ENCODE results near the gene DGKD.
A peak's percentile ranks its signal among the peaks of the same experiment; 100 is the strongest.

The DGKD gene

DNA sequence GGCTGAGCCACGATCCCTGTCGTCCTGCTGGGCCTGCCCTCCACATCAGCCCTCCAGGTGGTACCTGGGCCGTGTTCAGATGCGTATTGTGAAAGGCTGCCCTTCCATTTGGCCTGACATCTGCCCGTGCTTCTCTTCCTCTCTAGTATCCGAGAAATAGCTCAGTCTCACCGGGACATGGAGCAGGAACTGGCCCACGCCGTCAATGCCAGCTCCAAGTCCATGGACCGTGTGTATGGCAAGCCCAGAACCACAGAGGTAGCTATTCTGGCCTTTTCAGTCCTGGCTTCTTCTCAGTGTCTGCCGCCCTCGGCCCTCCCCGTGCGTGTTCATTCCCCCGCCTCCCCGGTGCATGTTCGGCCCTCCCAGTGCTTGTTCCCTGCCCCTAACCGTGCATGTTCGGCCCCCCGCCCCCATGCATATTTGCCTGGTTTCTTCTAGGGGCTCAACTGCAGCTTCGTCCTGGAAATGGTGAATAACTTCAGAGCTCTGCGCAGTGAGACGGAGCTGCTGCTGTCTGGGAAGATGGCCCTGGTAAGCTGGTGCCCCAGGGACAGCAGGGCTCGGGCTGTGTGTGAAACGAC is 108.0 kb downstream of the DGKD start:
- H3K36me3 ChIP-seq (ENCODE audit: control insufficient read depth in 2 of 2, insufficient read depth in 2 of 2, low read length in 2 of 2), result peaks cover 65 to 66% of the 10 kb centered on the region in 2 donors

GRCh38 chr2:233462826-233463470 is 108.7 kb downstream of the DGKD start:
- Histone ChIP-seq H3K27me3 (ENCODE audit: control insufficient read depth in 1 of 2, insufficient read depth in 2 of 2, low read length in 2 of 2) (no peaks in the 10 kb centered on the region), H3K4me1 (ENCODE audit: control insufficient read depth, insufficient read depth, low read length) (no peaks in the 10 kb centered on the region), H3K27ac (ENCODE audit: low read length) (no peak overlapping the region), H3K36me3 (ENCODE audit: control insufficient read depth in 2 of 2, insufficient read depth in 2 of 2, low read length in 2 of 2) (peaks cover 61 to 65% of the 10 kb centered on the region in 2 donors), H3K9ac (ENCODE audit: low read length in 2 of 2) (no peak overlapping the region), H3K9me3 (ENCODE audit: control insufficient read depth in 2 of 2, low read length in 2 of 2) (no peaks in the 10 kb centered on the region), H3K4me3 (ENCODE audit: low read length in 2 of 2) (no peak overlapping the region)

More for the DNA sequence above, 108.0 kb downstream of the DGKD start:
- H3K27me3 ChIP-seq (ENCODE audit: control insufficient read depth in 1 of 2, insufficient read depth in 2 of 2, low read length in 2 of 2), result no peaks in the 10 kb centered on the region
- no peaks in the 10 kb centered on the region for H3K4me1 ChIP-seq (ENCODE audit: control insufficient read depth, insufficient read depth, low read length)
- H3K4me3 ChIP-seq (ENCODE audit: low read length in 2 of 2), result no peak overlapping the region
- H3K27ac ChIP-seq (ENCODE audit: low read length), result no peak overlapping the region
- no peak overlapping the region for H3K9ac ChIP-seq (ENCODE audit: low read length in 2 of 2)
- no peaks in the 10 kb centered on the region for H3K9me3 ChIP-seq (ENCODE audit: control insufficient read depth in 2 of 2, low read length in 2 of 2)

GRCh38 chr2:233463586-233463985 is 109.3 kb downstream of the DGKD start:
- Histone ChIP-seq H3K27ac (ENCODE audit: low read length) (no peak overlapping the region), H3K4me3 (ENCODE audit: low read length in 2 of 2) (no peak overlapping the region), H3K9me3 (ENCODE audit: control insufficient read depth in 2 of 2, low read length in 2 of 2) (no peaks in the 10 kb centered on the region), H3K9ac (ENCODE audit: low read length in 2 of 2) (no peak overlapping the region), H3K4me1 (ENCODE audit: control insufficient read depth, insufficient read depth, low read length) (no peaks in the 10 kb centered on the region), H3K27me3 (ENCODE audit: control insufficient read depth in 1 of 2, insufficient read depth in 2 of 2, low read length in 2 of 2) (no peaks in the 10 kb centered on the region), H3K36me3 (ENCODE audit: control insufficient read depth in 2 of 2, insufficient read depth in 2 of 2, low read length in 2 of 2) (peaks cover 60 to 65% of the 10 kb centered on the region in 2 donors)

GRCh38 chr2:233464056-233464455 is 109.8 kb downstream of the DGKD start:
- no peak overlapping the region for H3K9ac ChIP-seq (ENCODE audit: low read length in 2 of 2)
- no peaks in the 10 kb centered on the region for H3K9me3 ChIP-seq (ENCODE audit: control insufficient read depth in 2 of 2, low read length in 2 of 2)
- no peaks in the 10 kb centered on the region for H3K4me1 ChIP-seq (ENCODE audit: control insufficient read depth, insufficient read depth, low read length)
- H3K36me3 ChIP-seq (ENCODE audit: control insufficient read depth in 2 of 2, insufficient read depth in 2 of 2, low read length in 2 of 2), result peaks cover 55 to 64% of the 10 kb centered on the region in 2 donors
- peak overlapping the region in 1 of 2 donors; percentile 35 for H3K4me3 ChIP-seq (ENCODE audit: low read length in 2 of 2)
- no peaks in the 10 kb centered on the region for H3K27me3 ChIP-seq (ENCODE audit: control insufficient read depth in 1 of 2, insufficient read depth in 2 of 2, low read length in 2 of 2)
- H3K27ac ChIP-seq (ENCODE audit: low read length), result no peak overlapping the region

GRCh38 chr2:233464531-233465240 is 110.4 kb downstream of the DGKD start:
- Histone ChIP-seq H3K36me3 (ENCODE audit: control insufficient read depth in 2 of 2, insufficient read depth in 2 of 2, low read length in 2 of 2) (peaks cover 49 to 60% of the 10 kb centered on the region in 2 donors), H3K9me3 (ENCODE audit: control insufficient read depth in 2 of 2, low read length in 2 of 2) (no peaks in the 10 kb centered on the region), H3K27me3 (ENCODE audit: control insufficient read depth in 1 of 2, insufficient read depth in 2 of 2, low read length in 2 of 2) (no peaks in the 10 kb centered on the region), H3K27ac (ENCODE audit: low read length) (no peak overlapping the region), H3K9ac (ENCODE audit: low read length in 2 of 2) (no peak overlapping the region), H3K4me1 (ENCODE audit: control insufficient read depth, insufficient read depth, low read length) (peaks cover 6% of the 10 kb centered on the region), H3K4me3 (ENCODE audit: low read length in 2 of 2) (peak overlapping the region in 1 of 2 donors; percentile 35)

- no peaks in the 10 kb centered on the region for H3K27me3 ChIP-seq (ENCODE audit: control insufficient read depth in 1 of 2, insufficient read depth in 2 of 2, low read length in 2 of 2)
- no peak overlapping the region for H3K9ac ChIP-seq (ENCODE audit: low read length in 2 of 2)
These were observed 112.8 kb downstream of the DGKD start for GRCh38 chr2:233466991-233467603.

DNA sequence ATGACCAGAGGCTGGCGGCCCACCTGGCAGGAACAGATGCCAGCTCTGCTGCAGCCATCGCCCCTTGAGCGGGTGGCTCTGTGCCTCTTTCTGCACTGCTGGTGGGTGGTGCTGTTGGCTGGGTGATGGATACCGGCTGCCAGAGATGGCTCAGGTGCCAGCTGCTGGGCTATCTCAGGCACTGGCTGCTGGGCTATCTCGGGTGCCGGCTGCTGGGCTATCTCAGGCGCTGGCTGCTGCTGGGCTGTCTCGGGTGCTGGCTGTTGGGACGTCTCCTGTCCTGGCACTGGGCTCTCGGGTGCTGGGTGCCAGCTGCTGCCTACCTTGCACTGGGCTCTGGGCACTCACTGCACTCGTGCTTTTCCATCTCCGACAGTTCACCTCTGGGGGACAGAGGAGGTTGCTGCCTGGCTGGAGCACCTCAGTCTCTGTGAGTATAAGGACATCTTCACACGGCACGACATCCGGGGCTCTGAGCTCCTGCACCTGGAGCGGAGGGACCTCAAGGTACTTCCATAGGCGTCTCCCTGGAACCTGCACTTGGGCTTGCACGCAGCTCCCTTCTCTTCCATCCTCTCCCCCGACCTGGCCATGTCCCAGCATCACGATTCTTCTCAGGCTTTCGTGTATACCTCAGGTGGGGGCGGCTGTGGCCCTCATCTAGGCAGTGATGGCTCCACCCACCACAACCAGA is 113.9 kb downstream of the DGKD start:
- Histone ChIP-seq H3K4me3 (ENCODE audit: low read length in 2 of 2) (no peak overlapping the region), H3K27ac (ENCODE audit: low read length) (no peak overlapping the region), H3K9ac (ENCODE audit: low read length in 2 of 2) (no peak overlapping the region), H3K36me3 (ENCODE audit: control insufficient read depth in 2 of 2, insufficient read depth in 2 of 2, low read length in 2 of 2) (peaks cover 29 to 39% of the 10 kb centered on the region in 2 donors), H3K9me3 (ENCODE audit: control insufficient read depth in 2 of 2, low read length in 2 of 2) (no peaks in the 10 kb centered on the region), H3K27me3 (ENCODE audit: control insufficient read depth in 1 of 2, insufficient read depth in 2 of 2, low read length in 2 of 2) (no peaks in the 10 kb centered on the region), H3K4me1 (ENCODE audit: control insufficient read depth, insufficient read depth, low read length) (peaks cover 15% of the 10 kb centered on the region)

More at GRCh38 chr2:233466991-233467603, 112.8 kb downstream of the DGKD start:
- no peak overlapping the region for H3K4me3 ChIP-seq (ENCODE audit: low read length in 2 of 2)
- no peaks in the 10 kb centered on the region for H3K9me3 ChIP-seq (ENCODE audit: control insufficient read depth in 2 of 2, low read length in 2 of 2)
- H3K4me1 ChIP-seq (ENCODE audit: control insufficient read depth, insufficient read depth, low read length), result peaks cover 15% of the 10 kb centered on the region
- H3K36me3 ChIP-seq (ENCODE audit: control insufficient read depth in 2 of 2, insufficient read depth in 2 of 2, low read length in 2 of 2), result peaks cover 33 to 44% of the 10 kb centered on the region in 2 donors
- no peak overlapping the region for H3K27ac ChIP-seq (ENCODE audit: low read length)

- Histone ChIP-seq H3K4me1 (ENCODE audit: control insufficient read depth, insufficient read depth, low read length) (peaks cover 15% of the 10 kb centered on the region), H3K27ac (ENCODE audit: low read length) (peak overlapping the region; percentile 78), H3K27me3 (ENCODE audit: control insufficient read depth in 1 of 2, insufficient read depth in 2 of 2, low read length in 2 of 2) (no peaks in the 10 kb centered on the region), H3K36me3 (ENCODE audit: control insufficient read depth in 2 of 2, insufficient read depth in 2 of 2, low read length in 2 of 2) (peaks cover 25 to 36% of the 10 kb centered on the region in 2 donors), H3K4me3 (ENCODE audit: low read length in 2 of 2) (no peak overlapping the region), H3K9ac (ENCODE audit: low read length in 2 of 2) (no peak overlapping the region), H3K9me3 (ENCODE audit: control insufficient read depth in 2 of 2, low read length in 2 of 2) (no peaks in the 10 kb centered on the region)
These were observed 114.4 kb downstream of the DGKD start for GRCh38 chr2:233468741-233469110.

GRCh38 chr2:233469261-233470010 is 115.1 kb downstream of the DGKD start:
- no peaks in the 10 kb centered on the region for H3K9me3 ChIP-seq (ENCODE audit: control insufficient read depth in 2 of 2, low read length in 2 of 2)
- peak overlapping the region; percentile 78 for H3K27ac ChIP-seq (ENCODE audit: low read length)
- peak overlapping the region in 1 of 2 donors; percentile 40 for H3K4me3 ChIP-seq (ENCODE audit: low read length in 2 of 2)
- H3K9ac ChIP-seq (ENCODE audit: low read length in 2 of 2), result peak overlapping the region in 1 of 2 donors; percentile 29
- H3K4me1 ChIP-seq (ENCODE audit: control insufficient read depth, insufficient read depth, low read length), result peaks cover 15% of the 10 kb centered on the region
- H3K27me3 ChIP-seq (ENCODE audit: control insufficient read depth in 1 of 2, insufficient read depth in 2 of 2, low read length in 2 of 2), result no peaks in the 10 kb centered on the region
- H3K36me3 ChIP-seq (ENCODE audit: control insufficient read depth in 2 of 2, insufficient read depth in 2 of 2, low read length in 2 of 2), result peaks cover 18 to 28% of the 10 kb centered on the region in 2 donors
